ENCODE measurements around the gene ODF2L. TPM values are rescaled to one million over a fixed set of nuclear protein-coding genes. Genes with fewer than 3 reads are reported as not detected.

The ODF2L gene
- total RNA-seq, 1 experiment from 2014 or later = 88.2 TPM

DNA sequence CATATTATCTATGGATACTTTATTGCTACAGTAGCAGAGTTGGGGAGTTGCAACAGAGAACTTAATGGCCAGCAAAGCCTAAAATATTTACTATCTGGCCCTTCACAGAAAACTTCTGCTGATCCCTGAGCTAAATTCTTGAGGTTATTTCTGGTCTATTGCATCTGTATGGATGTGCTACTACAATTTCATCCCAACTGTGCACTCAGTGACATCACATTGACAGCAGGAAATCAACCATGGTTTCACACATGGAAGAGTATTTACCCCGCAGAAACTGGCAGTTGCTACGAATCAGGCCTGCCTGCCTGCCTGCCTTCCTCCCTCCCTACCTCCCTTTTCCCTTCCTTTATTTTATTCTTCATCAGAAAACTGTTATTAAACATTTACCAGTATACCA is 39.9 kb upstream of the ODF2L start:
- DNase-seq (ENCODE audit: low read depth, low spot score) (no peak), ATAC-seq (no peak)
- ChIA-PET POLR2A (no interaction called here), CTCF (interaction anchor here (0.6 kb wide), 1 partner anchor 1741 kb away, joined by 4 read pairs; no protein-coding TSS in a partner anchor)
- H3K36me3 ChIP-seq (ENCODE audit: control insufficient read depth, insufficient read depth, low read length) = no peaks in the 10 kb centered on the region
- no TSS peak for BruUV-seq (replicated peaks)
- in situ Hi-C loops (cut with HindIII; ENCODE audit: low pct_unique_long_range_greater_than_20kb, low sequenced_read_pairs) (no loop called here), intact Hi-C loops (cut with micrococcal nuclease; ENCODE audit: unreplicated experiment) (no loop called here)
- H3K27ac ChIP-seq (ENCODE audit: low read length) = no peak overlapping the region
- H3K9me3 ChIP-seq (ENCODE audit: control insufficient read depth, insufficient read depth, low read depth, low read length) = no peaks in the 10 kb centered on the region
- TF ChIP-seq, protein P1, sequence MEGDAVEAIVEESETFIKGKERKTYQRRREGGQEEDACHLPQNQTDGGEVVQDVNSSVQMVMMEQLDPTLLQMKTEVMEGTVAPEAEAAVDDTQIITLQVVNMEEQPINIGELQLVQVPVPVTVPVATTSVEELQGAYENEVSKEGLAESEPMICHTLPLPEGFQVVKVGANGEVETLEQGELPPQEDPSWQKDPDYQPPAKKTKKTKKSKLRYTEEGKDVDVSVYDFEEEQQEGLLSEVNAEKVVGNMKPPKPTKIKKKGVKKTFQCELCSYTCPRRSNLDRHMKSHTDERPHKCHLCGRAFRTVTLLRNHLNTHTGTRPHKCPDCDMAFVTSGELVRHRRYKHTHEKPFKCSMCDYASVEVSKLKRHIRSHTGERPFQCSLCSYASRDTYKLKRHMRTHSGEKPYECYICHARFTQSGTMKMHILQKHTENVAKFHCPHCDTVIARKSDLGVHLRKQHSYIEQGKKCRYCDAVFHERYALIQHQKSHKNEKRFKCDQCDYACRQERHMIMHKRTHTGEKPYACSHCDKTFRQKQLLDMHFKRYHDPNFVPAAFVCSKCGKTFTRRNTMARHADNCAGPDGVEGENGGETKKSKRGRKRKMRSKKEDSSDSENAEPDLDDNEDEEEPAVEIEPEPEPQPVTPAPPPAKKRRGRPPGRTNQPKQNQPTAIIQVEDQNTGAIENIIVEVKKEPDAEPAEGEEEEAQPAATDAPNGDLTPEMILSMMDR (IDR thresholded peaks at IDR 0.05) = no peak
- no peak for TF ChIP-seq TCF7L2 (IDR thresholded peaks at IDR 0.05; ENCODE audit: low read depth, low read length)
- no peak for TF ChIP-seq POLR2AphosphoS5 (IDR thresholded peaks at IDR 0.05; ENCODE audit: low read depth, low read length)
- TF ChIP-seq SIN3A (IDR thresholded peaks at IDR 0.05; ENCODE audit: borderline replicate concordance, insufficient read depth, low read depth, low read length) = no peak
- no peak for TF ChIP-seq REST (IDR thresholded peaks at IDR 0.05; ENCODE audit: insufficient read depth in 1 of 2, low read depth in 2 of 2, low read length in 1 of 2)
- no peak overlapping the region for H3K4me3 ChIP-seq (ENCODE audit: low read depth in 2 of 2, low read length in 2 of 2)
- H3K27me3 ChIP-seq (ENCODE audit: control insufficient read depth, insufficient read depth, low read length) = peaks cover 56% of the 10 kb centered on the region
- no peaks in the 10 kb centered on the region for H3K4me1 ChIP-seq (ENCODE audit: control insufficient read depth, insufficient read depth, low read length)

- no TSS peak for BruUV-seq (replicated peaks)
- H3K36me3 ChIP-seq (ENCODE audit: control insufficient read depth, insufficient read depth, low read length) = no peaks in the 10 kb centered on the region
- peaks cover 63% of the 10 kb centered on the region for H3K27me3 ChIP-seq (ENCODE audit: control insufficient read depth, insufficient read depth, low read length)
- intact Hi-C loops (cut with micrococcal nuclease; ENCODE audit: unreplicated experiment) (no loop called here), in situ Hi-C loops (cut with HindIII; ENCODE audit: low pct_unique_long_range_greater_than_20kb, low sequenced_read_pairs) (no loop called here)
- no peak for DNase-seq (ENCODE audit: low read depth, low spot score)
- H3K4me3 ChIP-seq (ENCODE audit: low read depth in 2 of 2, low read length in 2 of 2) = no peak overlapping the region
- no peaks in the 10 kb centered on the region for H3K4me1 ChIP-seq (ENCODE audit: control insufficient read depth, insufficient read depth, low read length)
- ATAC-seq = no peak
- ChIA-PET POLR2A (no interaction called here), CTCF (interaction anchor here (0.6 kb wide), 1 partner anchor 1741 kb away, joined by 4 read pairs; no protein-coding TSS in a partner anchor)
- TF ChIP-seq REST (IDR thresholded peaks at IDR 0.05; ENCODE audit: insufficient read depth in 1 of 2, low read depth in 2 of 2, low read length in 1 of 2) (no peak), TCF7L2 (IDR thresholded peaks at IDR 0.05; ENCODE audit: low read depth, low read length) (no peak), POLR2AphosphoS5 (IDR thresholded peaks at IDR 0.05; ENCODE audit: low read depth, low read length) (no peak), SIN3A (IDR thresholded peaks at IDR 0.05; ENCODE audit: borderline replicate concordance, insufficient read depth, low read depth, low read length) (no peak)
- TF ChIP-seq, protein P1 (IDR thresholded peaks at IDR 0.05) = no peak
- no peaks in the 10 kb centered on the region for H3K9me3 ChIP-seq (ENCODE audit: control insufficient read depth, insufficient read depth, low read depth, low read length)
- H3K27ac ChIP-seq (ENCODE audit: low read length) = no peak overlapping the region
Observed at GRCh38 chr1:86435327-86435726, 39.2 kb upstream of the ODF2L start.
